AG20443 (cell line): ENCODE results near the gene CCDC195.
A peak's percentile ranks its signal among the peaks of the same experiment; 100 is the strongest.
"Not testable (repeated sequence)": the region's sequence is repeated elsewhere in the genome, so short reads cannot be mapped to it uniquely, and the experiment has no call there.

ENCODE experiments used
- DNase-seq: peaks from one replicate; pipeline ENCODE4 v3.0.0; 2012; ENCODE audit warnings: low spot score, mixed read lengths

Gene CCDC195

GRCh38 chr2:224690868-224691267 lies 25.3 kb downstream of the CCDC195 start:
- DNase-seq = no peak

- DNase-seq = no peak
Measured at GRCh38 chr2:224689539-224689938, 26.6 kb downstream of the CCDC195 start.

- no peak for DNase-seq
Measured at GRCh38 chr2:224688997-224689396, 27.2 kb downstream of the CCDC195 start.

- DNase-seq = no peak
Measured at GRCh38 chr2:224687156-224687555, 29.0 kb downstream of the CCDC195 start.

GRCh38 chr2:224685121-224685520 lies 31.0 kb downstream of the CCDC195 start:
- DNase-seq = no peak

- DNase-seq = no peak
Measured at GRCh38 chr2:224682134-224682533, 34.0 kb downstream of the CCDC195 start.

- DNase-seq = no peak
Measured at GRCh38 chr2:224671731-224672130, 44.4 kb downstream of the CCDC195 start.

- DNase-seq = no peak
Measured at GRCh38 chr2:224670203-224670602, 46.0 kb downstream of the CCDC195 start.

GRCh38 chr2:224669449-224669848 lies 46.7 kb downstream of the CCDC195 start:
- peak; percentile 21 for DNase-seq

GRCh38 chr2:224668123-224668909 lies 47.8 kb downstream of the CCDC195 start:
- DNase-seq = no peak

GRCh38 chr2:224666951-224667553 lies 49.1 kb downstream of the CCDC195 start:
- DNase-seq = no peak

- not testable (repeated sequence) for DNase-seq
Measured at GRCh38 chr2:224663322-224663721, 52.8 kb downstream of the CCDC195 start.

GRCh38 chr2:224661708-224662107 lies 54.5 kb downstream of the CCDC195 start:
- DNase-seq = not testable (repeated sequence)

- DNase-seq = no peak
Measured at GRCh38 chr2:224659714-224660113, 56.5 kb downstream of the CCDC195 start.

- peak; percentile 43 for DNase-seq
Measured at GRCh38 chr2:224658780-224659405, 57.3 kb downstream of the CCDC195 start.

GRCh38 chr2:224657349-224657748 lies 58.8 kb downstream of the CCDC195 start:
- DNase-seq = no peak

- DNase-seq = no peak
Measured at GRCh38 chr2:224655006-224655537, 61.1 kb downstream of the CCDC195 start.
